Caki2 (cell line): ENCODE results near the gene TEDC1. TPM values are rescaled to one million over a fixed set of nuclear protein-coding genes. Genes with fewer than 3 reads are reported as not detected.
"Not testable (repeated sequence)": the region's sequence is repeated elsewhere in the genome, so short reads cannot be mapped to it uniquely, and the experiment has no call there.

ENCODE experiments used
- DNase-seq: peaks from one replicate; pipeline ENCODE4 v3.0.0-alpha.2; 2015; ENCODE audit warnings: low read depth
- in situ Hi-C: cut with HindIII; loops from 2 replicates; pipeline ENCODE4 v1.10.0; 2016; ENCODE audit warnings: low sequenced_read_pairs, low pct_unique_long_range_greater_than_20kb, mixed read lengths
- total RNA-seq: library from RNA; depleted of rRNA; stranded (reverse); fragments of >200 nt; shearing (Covaris generic); gene quantifications from 2 replicates; pipeline ENCODE4 v1.2.3, GENCODE V29; 2014; ENCODE audit warnings: low replicate concordance; rRNA removed

TEDC1 gene
- total RNA-seq, 1 experiment from 2014 or later = 54.2 TPM

DNA sequence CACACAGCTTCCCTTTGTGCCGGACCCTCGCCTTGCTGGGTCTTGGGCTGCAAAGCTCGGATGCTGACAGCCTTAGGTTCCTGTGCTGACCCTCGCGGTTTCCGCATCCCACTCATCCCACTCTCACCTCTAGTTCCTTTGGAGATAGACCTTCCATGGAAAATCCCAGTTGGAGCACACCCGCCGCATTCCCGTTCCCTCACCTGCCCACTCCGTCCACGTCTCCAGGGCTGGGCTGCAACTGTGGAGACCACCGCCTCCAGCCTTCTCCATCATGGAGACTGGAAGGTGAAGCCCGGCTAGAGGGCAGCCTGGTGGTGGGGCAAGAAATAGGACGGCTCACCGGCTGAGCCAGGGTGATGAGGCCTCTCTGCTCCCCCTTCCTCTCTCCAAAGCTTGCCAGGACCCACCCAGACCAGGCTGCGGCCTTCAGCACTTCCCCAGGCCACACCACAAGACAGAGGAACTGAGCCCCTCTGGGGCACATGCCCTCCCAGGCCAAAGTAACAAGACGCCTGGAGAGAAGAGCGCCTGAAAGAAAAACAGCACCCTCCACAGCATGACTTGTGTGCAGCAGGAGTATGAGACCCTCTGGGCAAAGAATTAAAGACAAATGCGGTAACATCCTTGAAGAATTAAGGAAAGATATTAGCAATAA is 50.3 kb downstream of the TEDC1 start:
- no peak for DNase-seq
- in situ Hi-C loops = no loop called here

DNA sequence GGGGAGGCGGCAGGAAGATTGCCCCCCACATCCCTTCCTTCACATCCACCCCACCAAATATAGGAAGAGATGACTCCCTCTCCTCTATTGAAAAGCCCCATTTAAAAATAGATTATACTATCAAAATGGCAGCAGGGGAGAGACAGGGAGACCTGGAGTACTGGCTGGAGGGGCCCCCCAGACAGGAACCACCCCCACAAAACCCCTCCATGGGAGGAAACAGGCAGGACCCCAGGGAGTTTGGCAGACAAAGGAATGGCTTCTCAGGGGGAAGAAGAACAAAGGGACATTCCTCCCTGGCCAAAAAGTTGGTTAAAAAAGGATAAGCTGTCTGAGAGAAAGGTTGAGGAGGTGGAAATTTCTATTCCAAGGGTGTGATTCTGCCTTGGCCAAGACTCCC is 54.6 kb downstream of the TEDC1 start:
- in situ Hi-C loops, DNase-seq: not testable (repeated sequence)

DNA sequence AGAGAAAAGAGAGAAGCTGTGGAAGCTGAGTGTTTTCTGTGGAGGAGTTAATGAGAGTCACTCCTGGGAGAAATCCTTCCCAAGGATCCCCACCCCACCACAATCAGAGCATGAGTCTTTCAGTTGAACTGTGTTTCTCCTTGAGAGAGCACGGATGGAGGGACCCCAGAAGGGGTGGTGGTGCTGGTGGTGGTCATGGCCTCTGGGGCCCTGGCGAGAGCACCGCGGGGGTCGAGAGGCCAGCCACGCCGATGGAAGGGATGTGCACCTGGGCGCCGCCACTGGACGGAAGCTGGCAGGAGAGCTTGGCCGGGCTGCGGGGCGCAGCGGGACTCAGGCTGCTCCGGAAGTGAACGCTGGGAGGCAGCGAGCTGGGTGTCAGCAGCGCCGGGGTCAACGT is 55.4 kb downstream of the TEDC1 start:
- in situ Hi-C loops, DNase-seq: not testable (repeated sequence)

DNA sequence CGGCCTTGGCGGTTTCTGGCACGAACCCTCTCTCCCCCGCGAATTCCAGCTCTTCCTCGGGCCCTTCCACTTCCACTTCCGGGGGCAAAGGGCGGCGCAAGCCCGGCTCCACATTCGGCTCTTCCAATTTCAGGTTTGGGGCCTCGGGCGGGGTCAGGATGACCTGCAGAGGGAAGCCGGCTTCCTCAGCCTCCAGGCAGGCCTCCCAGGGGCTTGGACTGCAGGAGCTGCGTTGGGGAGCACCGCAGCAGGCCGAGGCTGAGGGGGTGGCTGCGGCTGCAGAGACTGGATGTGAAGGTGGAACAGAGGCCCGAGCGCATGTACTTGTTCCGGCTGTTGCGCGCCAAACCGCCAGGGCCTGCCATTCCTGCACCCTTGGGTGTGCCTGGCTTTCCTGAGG is 56.0 kb downstream of the TEDC1 start:
- in situ Hi-C loops, DNase-seq: not testable (repeated sequence)

DNA sequence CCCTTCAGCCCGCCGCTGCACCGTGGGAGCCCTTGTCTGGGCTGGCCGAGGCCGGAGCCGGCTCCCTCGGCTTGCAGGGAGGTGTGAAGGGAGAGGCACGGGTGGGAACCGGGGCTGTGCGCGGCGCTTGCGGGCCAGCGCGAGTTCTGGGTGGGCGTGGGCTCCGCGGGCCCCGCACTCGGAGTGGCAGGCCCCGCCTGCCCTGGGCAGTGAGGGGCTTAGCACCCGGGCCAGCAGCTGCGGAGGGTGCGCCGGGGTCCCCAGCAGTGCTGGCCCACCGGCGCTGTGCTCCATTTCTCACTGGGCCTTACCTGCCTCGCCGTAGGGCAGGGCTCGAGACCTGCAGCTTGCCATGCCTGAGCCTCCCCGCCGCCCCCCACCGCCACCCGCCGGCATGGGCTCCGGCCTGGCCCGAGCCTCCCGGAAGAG is 56.7 kb downstream of the TEDC1 start:
- no peak for DNase-seq
- in situ Hi-C loops = no loop called here

Other genes starting within 250 kb of the TEDC1 start
- 11.5 and 19.6 TPM in 2 replicates for gene BTBD6, start 242.7 kb upstream of the TEDC1 start, total RNA-seq
- 21.8 and 24.2 TPM in 2 replicates for gene BRF1, start 190.2 kb upstream of the TEDC1 start, total RNA-seq
- gene PACS2, start 176.5 kb upstream of the TEDC1 start, total RNA-seq = 23.2 and 30.0 TPM in 2 replicates
- 0.24 and 0.90 TPM in 2 replicates for gene TEX22, start 92.7 kb upstream of the TEDC1 start, total RNA-seq
- 16.9 and 18.9 TPM in 2 replicates for gene MTA1, start 71.4 kb upstream of the TEDC1 start, total RNA-seq
- 181 and 245 TPM in 2 replicates for gene CRIP2, start 16.4 kb upstream of the TEDC1 start, total RNA-seq
- gene CRIP1, start 4.4 kb upstream of the TEDC1 start, total RNA-seq = not detected in 2 replicates
- gene TMEM121, start 35.3 kb downstream of the TEDC1 start, total RNA-seq = 9.1 and 21.2 TPM in 2 replicates